Stimulated activated CD4-positive, alpha-beta T cell treated with anti-CD3 and anti-CD28 coated beads, Interleukin-4, amount 100 ng/mL, for 1 hour (primary cell): ENCODE data around the gene FLRT2.

Source experiments
- DNase-seq: peaks from one replicate; pipeline ENCODE4 v3.0.0-alpha.2; 2020

FLRT2 gene

DNA sequence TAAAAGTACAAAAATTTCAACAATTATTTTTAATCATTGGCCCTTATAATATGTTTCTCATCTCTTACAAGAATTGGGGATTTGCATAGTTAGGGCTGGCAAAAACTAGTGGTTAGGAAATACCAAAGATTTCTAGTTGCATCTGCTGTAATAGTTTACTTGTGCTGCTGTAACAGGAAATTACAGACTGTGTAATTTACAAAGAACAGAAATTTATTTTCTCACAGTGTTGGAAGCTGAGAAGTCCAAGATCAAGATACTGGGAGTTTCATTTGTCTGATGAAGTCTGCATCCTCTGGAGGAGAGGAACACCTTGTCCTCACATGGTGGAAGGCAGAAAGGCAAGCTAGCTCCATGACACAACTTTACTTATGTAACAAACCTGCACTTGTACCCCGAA lies 157.0 kb downstream of the FLRT2 start:
- DNase-seq = no peak

DNA sequence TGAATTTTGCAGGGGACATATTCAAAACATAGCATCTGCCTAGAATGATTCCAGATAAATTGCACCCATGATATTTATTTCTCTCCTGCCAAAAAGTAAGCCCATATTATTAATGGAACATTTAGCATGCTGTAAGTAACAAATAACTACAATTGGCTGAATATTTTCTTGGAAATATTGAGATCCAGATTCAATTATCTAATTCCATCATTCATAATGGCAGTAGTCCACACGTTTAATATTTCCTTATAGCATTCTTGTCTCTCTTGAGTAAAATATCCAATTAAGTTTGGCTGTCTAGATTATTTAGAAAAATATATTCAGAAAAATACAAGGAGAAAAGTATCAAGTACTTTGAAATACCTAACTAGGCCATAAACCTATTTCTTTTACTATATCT lies 157.5 kb downstream of the FLRT2 start:
- DNase-seq = no peak

DNA sequence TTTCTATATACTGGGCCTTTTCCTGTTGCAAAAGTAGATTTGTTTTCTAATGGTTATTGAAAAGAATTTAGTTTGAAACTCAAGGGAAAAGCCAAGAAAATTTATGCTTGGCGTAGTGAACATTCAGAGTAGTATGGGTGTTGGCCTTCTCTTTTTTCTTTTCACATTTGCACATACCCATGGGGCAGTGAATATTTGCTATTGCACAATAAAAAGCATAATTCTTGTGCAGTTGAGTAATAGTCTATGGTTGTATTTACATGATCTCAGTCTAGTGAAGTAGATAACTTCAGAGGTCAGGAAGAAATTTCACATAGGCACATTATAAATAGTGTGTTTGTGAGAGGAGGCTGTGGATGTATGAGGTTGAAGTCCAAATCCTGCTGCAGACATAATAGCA lies 158.1 kb downstream of the FLRT2 start:
- DNase-seq = no peak

DNA sequence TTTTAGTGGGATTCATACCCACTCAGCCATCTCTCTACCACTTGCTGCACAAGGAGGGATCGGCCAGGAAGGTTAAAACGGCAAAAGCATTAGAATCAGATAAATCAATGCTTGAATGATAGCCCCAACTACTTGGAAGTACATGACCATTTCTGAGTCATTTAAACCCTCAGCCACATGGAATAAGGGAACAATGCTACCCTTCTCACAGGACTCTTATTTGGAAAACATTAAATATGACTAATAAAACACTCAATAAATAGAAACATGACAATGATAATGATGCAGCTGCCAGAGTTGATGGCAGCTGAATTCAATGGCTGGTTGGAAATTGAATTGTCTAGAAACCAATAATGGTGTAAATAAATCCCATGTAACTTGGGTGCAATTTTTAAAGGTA lies 165.4 kb downstream of the FLRT2 start:
- no peak for DNase-seq

DNA sequence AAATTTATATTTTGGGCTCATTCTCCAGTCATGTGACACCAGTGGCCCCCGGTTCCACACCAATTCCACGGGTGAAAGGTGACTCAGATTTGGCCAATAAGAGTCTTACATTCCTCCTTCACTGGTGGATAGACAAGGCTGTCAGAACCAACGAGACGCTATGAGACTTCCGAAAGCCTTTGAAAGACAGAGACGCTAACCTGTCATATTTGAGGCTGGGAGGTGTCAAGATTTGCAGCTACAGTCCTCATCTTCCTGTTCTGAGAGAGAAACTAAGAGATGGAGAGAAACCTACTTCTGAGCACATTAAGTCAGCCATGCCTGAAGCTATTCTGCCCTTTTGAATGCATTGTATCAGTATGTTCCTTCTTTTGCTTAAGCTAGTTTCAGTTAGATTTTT lies 171.2 kb downstream of the FLRT2 start:
- DNase-seq = no peak

DNA sequence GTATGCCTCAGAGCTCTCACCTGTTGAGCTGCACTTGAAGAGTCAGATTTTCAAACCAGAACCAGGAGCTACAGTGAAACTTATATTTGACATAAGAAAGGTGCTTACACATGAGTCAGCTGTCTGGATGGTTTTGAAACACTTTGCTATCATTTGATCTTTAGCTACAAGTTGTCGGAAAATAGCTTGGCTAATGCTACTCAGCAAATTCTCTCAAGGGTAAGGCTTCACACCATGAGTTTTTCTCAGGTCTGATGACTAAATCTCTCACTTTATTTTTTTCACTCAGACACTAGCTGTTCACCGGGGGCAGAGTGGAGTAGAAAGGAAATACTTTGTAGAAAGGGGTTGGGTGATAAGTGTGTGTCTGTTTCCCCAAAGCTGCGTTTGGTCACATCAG lies 171.8 kb downstream of the FLRT2 start:
- DNase-seq = no peak

DNA sequence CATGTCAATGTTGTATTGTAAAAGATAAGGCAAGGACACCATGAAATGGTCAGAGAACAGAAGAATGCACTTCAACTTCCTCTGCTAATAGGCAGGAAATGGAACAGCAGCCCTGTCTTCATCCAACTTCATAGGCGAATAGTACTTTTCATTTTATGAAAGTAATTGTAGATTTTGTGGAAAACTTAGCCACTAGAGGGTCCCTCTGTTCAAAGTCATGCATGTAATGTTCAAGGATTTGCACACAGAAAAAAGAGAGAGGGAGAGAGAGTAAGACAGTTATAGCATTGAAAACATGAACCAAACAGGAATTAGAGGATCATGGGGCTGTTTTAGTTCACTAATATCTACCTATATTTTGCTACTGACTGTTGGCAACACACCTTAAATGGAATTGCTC lies 172.2 kb downstream of the FLRT2 start:
- DNase-seq = no peak

DNA sequence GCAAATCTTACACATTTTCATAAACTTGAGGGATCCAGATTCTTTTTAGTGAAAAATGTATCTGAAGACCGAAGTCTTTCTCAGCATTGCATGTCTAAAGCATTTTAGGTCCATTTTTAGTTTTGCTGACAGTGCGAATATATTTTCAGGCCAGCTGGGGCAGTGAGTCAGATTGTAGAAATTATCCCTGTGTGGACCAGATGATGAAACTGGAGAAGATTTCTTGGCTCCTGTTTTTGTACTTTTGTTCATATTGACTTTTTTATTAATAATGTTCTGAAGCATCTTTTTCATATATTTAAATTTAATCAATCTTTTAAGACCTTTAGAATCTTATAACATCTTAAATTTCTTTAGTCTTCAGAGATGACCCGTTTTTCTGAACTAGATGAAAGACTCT lies 173.1 kb downstream of the FLRT2 start:
- no peak for DNase-seq
